Measurements from ENCODE around the gene CTNND2.

DNA sequence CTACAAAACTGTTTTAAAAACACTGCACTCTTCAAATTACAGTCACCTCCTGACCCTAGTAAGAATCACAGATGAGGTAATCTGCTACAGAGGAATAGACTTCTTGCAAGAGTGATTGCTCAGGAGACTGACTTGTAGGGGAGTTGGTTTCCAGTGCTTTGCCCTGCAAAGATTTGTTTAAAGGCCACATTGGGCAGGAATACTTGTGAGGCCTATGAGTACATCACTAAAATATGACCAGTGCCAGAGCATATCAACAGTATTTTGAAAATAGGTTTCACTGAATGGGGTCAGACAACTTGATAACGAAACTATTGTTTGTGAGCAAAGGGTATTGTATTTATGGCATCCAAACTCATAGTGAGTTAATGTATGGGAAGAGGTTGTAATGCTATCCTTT, 21.5 kb upstream of the CTNND2 start:
- TF ChIP-seq, protein P1, sequence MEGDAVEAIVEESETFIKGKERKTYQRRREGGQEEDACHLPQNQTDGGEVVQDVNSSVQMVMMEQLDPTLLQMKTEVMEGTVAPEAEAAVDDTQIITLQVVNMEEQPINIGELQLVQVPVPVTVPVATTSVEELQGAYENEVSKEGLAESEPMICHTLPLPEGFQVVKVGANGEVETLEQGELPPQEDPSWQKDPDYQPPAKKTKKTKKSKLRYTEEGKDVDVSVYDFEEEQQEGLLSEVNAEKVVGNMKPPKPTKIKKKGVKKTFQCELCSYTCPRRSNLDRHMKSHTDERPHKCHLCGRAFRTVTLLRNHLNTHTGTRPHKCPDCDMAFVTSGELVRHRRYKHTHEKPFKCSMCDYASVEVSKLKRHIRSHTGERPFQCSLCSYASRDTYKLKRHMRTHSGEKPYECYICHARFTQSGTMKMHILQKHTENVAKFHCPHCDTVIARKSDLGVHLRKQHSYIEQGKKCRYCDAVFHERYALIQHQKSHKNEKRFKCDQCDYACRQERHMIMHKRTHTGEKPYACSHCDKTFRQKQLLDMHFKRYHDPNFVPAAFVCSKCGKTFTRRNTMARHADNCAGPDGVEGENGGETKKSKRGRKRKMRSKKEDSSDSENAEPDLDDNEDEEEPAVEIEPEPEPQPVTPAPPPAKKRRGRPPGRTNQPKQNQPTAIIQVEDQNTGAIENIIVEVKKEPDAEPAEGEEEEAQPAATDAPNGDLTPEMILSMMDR (IDR thresholded peaks at IDR 0.05; ENCODE audit: poor library complexity, severe bottlenecking): no peak
- TF ChIP-seq POLR2AphosphoS5 (IDR thresholded peaks at IDR 0.05): no peak
- TF ChIP-seq, protein P2, sequence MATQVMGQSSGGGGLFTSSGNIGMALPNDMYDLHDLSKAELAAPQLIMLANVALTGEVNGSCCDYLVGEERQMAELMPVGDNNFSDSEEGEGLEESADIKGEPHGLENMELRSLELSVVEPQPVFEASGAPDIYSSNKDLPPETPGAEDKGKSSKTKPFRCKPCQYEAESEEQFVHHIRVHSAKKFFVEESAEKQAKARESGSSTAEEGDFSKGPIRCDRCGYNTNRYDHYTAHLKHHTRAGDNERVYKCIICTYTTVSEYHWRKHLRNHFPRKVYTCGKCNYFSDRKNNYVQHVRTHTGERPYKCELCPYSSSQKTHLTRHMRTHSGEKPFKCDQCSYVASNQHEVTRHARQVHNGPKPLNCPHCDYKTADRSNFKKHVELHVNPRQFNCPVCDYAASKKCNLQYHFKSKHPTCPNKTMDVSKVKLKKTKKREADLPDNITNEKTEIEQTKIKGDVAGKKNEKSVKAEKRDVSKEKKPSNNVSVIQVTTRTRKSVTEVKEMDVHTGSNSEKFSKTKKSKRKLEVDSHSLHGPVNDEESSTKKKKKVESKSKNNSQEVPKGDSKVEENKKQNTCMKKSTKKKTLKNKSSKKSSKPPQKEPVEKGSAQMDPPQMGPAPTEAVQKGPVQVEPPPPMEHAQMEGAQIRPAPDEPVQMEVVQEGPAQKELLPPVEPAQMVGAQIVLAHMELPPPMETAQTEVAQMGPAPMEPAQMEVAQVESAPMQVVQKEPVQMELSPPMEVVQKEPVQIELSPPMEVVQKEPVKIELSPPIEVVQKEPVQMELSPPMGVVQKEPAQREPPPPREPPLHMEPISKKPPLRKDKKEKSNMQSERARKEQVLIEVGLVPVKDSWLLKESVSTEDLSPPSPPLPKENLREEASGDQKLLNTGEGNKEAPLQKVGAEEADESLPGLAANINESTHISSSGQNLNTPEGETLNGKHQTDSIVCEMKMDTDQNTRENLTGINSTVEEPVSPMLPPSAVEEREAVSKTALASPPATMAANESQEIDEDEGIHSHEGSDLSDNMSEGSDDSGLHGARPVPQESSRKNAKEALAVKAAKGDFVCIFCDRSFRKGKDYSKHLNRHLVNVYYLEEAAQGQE (IDR thresholded peaks at IDR 0.05; ENCODE audit: borderline replicate concordance): no peak
- TF ChIP-seq EZH2 (IDR thresholded peaks at IDR 0.05; ENCODE audit: borderline replicate concordance, insufficient read depth, low read length, poor library complexity, severe bottlenecking): no peak
- TF ChIP-seq MXI1 (conservative IDR thresholded peaks at IDR 0.05; ENCODE audit: poor library complexity, severe bottlenecking): no peak
- TF ChIP-seq SMC3 (conservative IDR thresholded peaks at IDR 0.05; ENCODE audit: poor library complexity): no peak
- no peak for TF ChIP-seq EP300 (conservative IDR thresholded peaks at IDR 0.05; ENCODE audit: poor library complexity, severe bottlenecking)
- TF ChIP-seq TAF1 (IDR thresholded peaks at IDR 0.05; ENCODE audit: low read depth): no peak
